ENCODE results near the gene CTIF.
"Not testable (repeated sequence)": the region's sequence is repeated elsewhere in the genome, so short reads cannot be mapped to it uniquely, and the experiment has no call there.

CTIF gene

DNA sequence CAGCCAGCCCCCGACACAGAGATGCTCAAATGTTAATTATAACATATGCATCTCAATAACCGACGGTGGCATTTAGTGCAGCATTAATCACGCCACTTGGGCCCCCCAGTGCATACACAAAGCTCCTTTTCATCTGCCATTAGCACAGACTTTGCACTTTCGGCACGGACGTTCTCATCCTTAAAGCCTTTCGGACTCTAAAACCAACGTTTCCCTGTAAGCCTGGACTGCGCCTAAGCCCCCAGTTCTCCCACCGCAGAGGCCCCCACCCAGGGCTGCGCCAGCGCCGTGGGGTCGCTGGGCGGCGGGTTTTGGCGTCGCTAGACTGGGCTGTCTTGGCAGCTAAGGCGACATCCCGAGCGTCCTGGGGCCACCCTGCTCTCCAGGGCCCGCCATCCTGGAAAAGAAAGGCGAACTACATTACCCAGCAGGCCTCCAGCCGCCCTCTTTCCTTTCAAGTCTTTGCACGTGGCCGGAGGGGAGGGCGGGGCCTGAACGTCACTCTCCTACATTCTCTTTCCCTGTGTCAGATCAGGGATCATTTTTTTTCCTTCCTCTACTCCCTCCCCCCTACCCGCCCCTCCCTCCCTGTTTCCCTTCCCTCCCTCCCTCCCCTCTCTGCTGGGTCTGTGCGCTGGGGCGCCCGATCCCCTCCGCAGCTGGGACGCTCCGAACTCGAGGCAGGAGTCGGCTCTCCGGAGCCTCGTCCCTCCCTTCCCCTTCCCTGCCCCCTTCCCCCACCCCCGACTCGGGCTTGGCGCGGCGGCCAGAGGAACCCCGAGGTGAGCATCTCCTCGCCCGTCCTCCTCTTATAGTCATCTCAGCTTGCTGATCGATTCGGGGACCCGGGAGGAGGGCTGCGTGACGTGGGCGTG, at the start of gene CTIF:
Gene CTIF (plus strand): TSS at position 501 of the 875 bp plus-strand sequence. CDS start 80,535 bp downstream, outside the sequence.
- DNase-seq, result peak; percentile 96

DNA sequence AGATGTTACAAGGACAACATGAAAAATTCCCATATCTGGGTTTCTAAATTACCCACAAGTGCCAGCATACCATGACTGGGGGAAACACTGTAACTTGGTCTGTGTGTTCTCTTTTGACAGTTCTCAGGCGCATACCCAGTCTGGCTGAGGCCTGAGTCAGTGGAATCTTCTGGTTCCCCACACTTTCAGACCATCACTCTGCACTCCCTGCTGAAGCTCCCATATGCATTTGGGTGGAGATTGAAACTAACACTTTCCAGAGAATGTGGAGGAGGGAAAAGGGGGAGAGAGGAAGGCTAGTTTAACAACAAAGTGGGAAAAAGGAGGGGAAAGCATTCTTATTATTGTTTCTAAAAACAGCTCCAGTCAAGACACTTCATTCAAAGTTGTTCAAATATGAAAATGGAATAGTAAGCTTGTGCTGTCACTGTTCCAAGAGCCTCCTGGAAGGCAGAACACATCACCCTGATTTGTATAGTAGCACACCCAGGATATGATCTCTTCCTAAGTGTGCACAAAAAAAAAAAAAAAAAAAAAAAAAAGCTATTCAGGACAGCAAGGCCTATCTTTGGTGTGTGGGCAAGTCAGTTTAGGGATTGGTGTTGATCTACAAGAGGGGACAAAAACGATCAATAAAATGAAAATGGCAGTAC, 48.1 kb upstream of the CTIF start:
- no peak for DNase-seq

DNA sequence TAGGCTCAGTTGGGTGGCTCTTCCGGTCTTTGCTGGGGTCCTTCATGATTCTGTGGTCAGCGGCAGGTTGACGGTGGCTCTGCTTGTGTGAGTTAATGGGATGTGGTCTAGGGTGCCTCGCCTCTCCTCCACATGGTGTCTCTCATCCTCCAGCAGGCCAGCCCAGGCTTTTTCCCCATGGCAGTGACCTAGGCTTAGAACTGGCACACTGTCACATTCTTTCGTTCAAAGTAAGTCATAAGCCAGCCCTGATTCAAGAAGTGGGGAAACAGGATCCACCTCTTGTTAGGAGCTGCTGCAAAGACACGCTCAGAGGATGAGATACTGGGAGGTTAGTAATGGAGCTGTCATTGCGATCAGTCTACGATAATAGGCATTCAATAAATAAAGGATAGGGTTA, 46.0 kb upstream of the CTIF start:
- no peak for DNase-seq

DNA sequence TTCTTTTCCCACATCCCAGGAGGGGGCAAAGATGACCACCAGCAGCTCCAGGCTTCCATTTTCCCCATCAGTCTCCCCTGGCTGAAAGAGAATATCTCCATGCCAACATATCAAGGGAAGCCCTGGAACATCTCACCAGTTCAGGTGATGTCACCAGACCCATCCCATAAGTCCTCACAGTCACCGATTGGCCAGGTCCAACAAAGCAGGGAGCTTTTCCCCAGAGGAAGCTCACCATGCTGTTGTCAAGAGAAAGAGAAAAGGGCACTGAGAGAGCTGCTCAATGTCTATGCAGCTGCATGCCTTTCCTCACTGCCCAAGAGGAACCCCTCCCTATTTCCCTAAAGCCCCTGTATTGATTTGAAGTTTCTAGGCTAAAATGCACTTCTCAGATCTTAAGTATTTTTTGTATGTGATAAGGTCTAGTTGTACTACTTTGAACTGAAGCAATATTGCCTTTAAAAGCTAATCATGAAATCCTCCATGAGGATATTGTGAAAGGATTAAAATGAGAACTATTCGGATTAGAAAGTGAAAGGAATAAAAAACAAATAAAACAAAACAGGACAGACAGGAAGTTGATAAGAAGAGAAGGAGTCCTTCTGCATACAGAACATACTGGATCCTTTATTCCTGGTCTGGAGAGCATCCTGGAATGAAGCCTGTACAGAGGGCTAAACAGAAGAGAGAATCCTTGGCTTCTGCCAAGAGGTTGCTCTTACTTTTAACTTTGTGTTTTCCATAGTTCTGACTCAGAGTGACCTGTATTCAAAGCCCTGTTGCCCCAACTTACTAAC, 45.2 kb upstream of the CTIF start:
- DNase-seq, result no peak

GRCh38 chr18:48497863-48498262, 41.0 kb upstream of the CTIF start:
- no peak for DNase-seq

- DNase-seq, result no peak
Measured at GRCh38 chr18:48500517-48500916, 38.3 kb upstream of the CTIF start.

DNA sequence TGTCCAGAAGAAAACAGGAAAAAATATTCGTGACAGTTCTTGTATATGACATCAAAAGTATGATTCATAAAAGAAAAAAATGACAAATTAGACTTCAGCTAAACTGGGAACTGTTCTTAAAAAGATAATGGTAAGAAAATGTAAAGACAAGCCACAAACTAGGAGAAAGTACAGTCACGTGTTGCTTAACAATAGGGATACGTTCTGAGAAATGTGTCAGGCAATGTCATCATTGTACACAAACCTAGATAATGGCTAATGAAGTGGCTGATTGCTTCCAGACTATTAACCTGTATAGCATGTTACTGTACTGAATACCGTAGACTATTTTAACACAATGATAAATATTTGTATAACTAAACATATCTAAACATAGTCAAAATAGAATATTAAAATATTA, 35.9 kb upstream of the CTIF start:
- DNase-seq, result no peak

- DNase-seq, result no peak
Measured at GRCh38 chr18:48504819-48505218, 34.0 kb upstream of the CTIF start.

- not testable (repeated sequence) for DNase-seq
Measured at GRCh38 chr18:48506983-48507568, 31.8 kb upstream of the CTIF start.

DNA sequence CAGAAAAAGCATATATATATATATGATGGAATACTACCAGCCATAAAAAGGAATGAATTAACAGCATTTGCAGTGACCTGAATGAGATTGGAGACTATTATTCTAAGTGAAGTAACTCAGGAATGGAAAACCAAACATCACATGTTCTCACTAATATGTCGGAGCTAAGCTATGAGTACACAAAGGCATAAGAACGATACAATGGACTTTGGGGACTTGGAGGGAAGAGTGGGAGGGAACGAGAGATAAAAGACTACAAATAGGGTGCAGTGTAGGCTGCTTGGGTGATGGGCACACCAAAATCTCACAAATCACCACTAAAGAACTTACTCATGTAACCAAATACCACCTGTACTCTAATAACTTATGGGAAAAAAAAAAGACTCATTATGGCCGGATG, 26.3 kb upstream of the CTIF start:
- DNase-seq, result not testable (repeated sequence)

DNA sequence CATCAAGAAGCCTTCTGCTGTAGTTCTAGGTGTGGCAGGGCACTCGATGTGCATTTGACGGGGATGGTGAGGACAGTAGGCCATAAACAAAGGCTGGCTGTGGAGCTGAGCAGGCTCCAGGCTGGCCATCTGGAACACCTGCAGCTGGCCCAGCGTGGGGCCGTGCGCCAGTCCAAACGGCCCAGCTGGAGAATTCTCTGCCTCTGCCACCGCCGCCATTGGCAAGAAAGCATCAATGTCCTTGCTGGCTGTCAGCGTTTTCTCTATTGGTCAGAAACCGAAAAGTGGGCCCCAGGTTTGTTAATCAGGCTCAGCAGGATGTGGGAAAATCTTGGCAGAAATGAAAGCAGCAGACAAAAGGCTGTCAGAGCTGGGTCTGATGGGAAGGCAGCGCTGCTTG, 24.0 kb upstream of the CTIF start:
- no peak for DNase-seq

DNA sequence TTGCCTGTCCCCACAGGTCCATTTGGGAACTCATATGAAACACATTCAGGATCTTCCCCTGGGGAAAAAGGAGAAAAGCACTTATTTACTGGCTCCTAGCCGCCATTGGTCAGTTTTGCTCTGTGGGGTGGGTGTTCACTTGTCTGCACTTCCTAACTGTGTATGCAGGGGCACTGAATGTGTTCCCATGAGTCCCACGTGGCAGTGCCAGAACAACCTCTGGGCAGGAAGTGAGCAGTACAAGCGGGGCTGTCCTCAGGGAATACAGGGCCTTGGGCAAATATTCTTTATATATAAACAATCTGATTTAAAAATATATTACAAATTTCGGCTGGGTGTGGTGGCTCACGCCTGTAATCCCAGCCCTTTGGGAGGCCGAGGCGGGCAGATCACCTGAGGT, 21.8 kb upstream of the CTIF start:
- no peak for DNase-seq

GRCh38 chr18:48519431-48520100, 19.3 kb upstream of the CTIF start:
- no peak for DNase-seq

- no peak for DNase-seq
Measured at GRCh38 chr18:48521723-48522122, 17.1 kb upstream of the CTIF start.

DNA sequence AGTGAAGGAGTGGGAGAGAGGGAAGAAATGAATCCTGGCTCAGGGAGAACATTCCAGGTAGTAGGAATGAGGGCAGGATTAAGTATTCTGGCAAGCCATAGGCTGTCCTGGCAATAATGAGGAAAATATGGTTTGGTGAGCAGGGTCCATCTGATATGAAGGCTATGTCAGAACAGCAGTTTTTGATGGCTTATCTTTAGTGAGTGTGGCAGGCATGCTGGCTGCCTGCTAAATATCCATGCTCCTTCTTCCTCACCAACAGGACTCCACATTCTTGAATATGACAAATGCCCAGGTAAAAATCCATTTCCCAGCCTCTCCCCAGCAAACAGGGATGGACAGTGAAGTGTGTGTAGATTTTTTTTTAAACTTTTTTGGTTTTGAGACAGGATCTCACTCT, 13.2 kb upstream of the CTIF start:
- no peak for DNase-seq

- DNase-seq, result no peak
Measured at GRCh38 chr18:48527461-48527860, 11.4 kb upstream of the CTIF start.

GRCh38 chr18:48528861-48529260, 10.0 kb upstream of the CTIF start:
- no peak for DNase-seq

DNA sequence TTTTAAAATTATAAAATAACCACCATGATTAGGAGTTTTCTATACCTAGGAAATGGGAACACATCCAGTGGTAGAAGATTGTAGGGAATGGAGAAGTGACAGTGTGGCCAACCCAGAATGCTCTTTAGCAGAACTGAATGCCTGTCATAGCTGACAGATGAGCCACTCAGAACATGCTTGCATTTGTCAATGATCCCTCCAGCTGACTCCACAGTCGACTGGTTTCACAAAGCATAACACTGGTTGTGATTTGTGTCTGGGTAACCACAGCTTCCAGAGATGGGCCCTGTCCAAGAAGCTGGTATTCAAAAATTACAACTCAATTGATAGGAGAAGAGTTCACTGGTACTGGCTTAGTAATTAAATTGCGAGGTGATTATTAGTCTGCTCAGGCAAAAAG, 9.0 kb upstream of the CTIF start:
- DNase-seq, result no peak

DNA sequence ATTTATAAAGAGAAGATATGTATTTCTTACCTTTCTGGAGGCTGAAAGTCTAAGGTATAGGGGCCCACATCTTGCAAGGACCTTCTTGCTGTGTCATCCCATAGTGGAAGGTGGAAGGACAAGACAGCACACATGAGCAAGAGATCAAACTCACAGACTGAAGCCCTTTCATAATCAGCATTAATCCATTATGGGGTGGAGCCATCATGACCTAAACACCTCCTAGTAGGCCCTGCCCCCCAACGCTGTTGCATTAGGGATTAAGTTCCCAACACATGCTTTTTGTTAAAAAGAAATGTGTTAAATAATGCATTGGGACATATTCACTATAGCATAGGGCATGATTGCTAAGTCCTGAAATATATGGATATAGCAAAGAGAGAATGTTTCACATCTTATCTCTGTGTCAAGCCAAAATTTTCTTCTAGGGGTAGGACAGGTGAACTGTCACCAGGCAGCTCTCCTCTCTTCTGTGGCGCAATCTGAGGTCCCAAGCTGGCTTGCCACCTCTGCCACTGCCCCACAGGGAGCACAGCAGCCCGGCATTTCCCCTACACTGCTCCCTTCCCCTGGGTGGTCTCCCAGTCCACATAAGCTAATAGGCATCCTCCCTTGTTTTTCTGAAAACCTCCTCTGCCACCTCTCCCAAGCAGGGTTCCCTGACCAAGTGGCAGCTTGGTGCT, 8.3 kb upstream of the CTIF start:
- no peak for DNase-seq

DNA sequence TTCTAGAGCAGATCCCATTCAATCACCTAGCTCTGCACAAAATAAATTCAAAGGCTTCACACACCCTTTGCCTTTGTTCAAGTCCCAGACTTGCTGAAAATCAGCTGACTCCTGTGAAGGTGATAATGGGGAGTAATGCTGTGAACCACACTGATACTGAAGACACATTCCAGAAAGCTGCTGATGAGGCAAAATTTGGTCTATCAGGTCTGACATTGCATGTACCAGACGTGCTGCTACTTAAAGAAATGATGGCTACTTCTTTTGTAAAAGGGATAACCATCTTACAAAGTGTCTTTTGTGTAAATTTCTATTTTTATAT, 7.8 kb upstream of the CTIF start:
- DNase-seq, result no peak

- no peak for DNase-seq
Measured at GRCh38 chr18:48531908-48532307, 6.9 kb upstream of the CTIF start.

All from hematopoietic multipotent progenitor cell treated with erythropoietin and hydrocortisone succinate and interleukin-3 and kit ligand, for 4 days (in vitro differentiated cells).